ENCODE data around the gene CDH4. TPM values are rescaled to one million over a fixed set of nuclear protein-coding genes. Genes with fewer than 3 reads are reported as not detected.

CDH4 gene
- total RNA-seq, 1 experiment from 2014 or later = not detected

- Histone ChIP-seq H3K9ac (ENCODE audit: low read length) (no peak overlapping the region), H3K9me3 (ENCODE audit: low read length) (no peaks in the 10 kb centered on the region), H3K36me3 (ENCODE audit: insufficient read depth, low read length) (no peaks in the 10 kb centered on the region), H3K27ac (ENCODE audit: low read length) (no peak overlapping the region), H3K4me1 (ENCODE audit: low read length) (no peaks in the 10 kb centered on the region), H3K79me2 (ENCODE audit: low read length) (no peaks in the 10 kb centered on the region), H3K9me2 (replicated peaks; ENCODE audit: insufficient read depth, low read length) (no peaks in the 10 kb centered on the region), H3K27me3 (ENCODE audit: low read length) (no peaks in the 10 kb centered on the region), H3K4me2 (ENCODE audit: low read depth, low read length, poor library complexity, severe bottlenecking) (no peak overlapping the region), H4K20me1 (ENCODE audit: insufficient read depth, low read depth, low read length) (peaks cover 37% of the 10 kb centered on the region; the same call in 1 of the 2 replicates), H2AFZ (ENCODE audit: low read length) (no peak overlapping the region), H3K4me3 (ENCODE audit: low read length) (no peak overlapping the region)
- DNase-seq = no peak
Measured at GRCh38 chr20:61806995-61807394, 554.9 kb downstream of the CDH4 start.

- Histone ChIP-seq H3K4me3 (ENCODE audit: low read length) (no peak overlapping the region), H3K4me2 (ENCODE audit: low read depth, low read length, poor library complexity, severe bottlenecking) (no peak overlapping the region), H3K9me2 (replicated peaks; ENCODE audit: insufficient read depth, low read length) (no peaks in the 10 kb centered on the region), H3K4me1 (ENCODE audit: low read length) (no peaks in the 10 kb centered on the region), H3K9me3 (ENCODE audit: low read length) (no peaks in the 10 kb centered on the region), H3K36me3 (ENCODE audit: insufficient read depth, low read length) (no peaks in the 10 kb centered on the region), H4K20me1 (ENCODE audit: insufficient read depth, low read depth, low read length) (peaks cover 36% of the 10 kb centered on the region; the same call in 1 of the 2 replicates), H3K79me2 (ENCODE audit: low read length) (no peaks in the 10 kb centered on the region), H2AFZ (ENCODE audit: low read length) (no peak overlapping the region), H3K27me3 (ENCODE audit: low read length) (no peaks in the 10 kb centered on the region), H3K27ac (ENCODE audit: low read length) (no peak overlapping the region), H3K9ac (ENCODE audit: low read length) (no peak overlapping the region)
- no peak for DNase-seq
Measured at GRCh38 chr20:61807471-61808160, 555.6 kb downstream of the CDH4 start.

GRCh38 chr20:61808447-61808846 lies 556.4 kb downstream of the CDH4 start:
- no peak overlapping the region for H3K27ac ChIP-seq (ENCODE audit: low read length)
- H3K79me2 ChIP-seq (ENCODE audit: low read length) = no peaks in the 10 kb centered on the region
- no peak overlapping the region for H3K4me3 ChIP-seq (ENCODE audit: low read length)
- no peaks in the 10 kb centered on the region for H3K36me3 ChIP-seq (ENCODE audit: insufficient read depth, low read length)
- no peak overlapping the region for H3K9ac ChIP-seq (ENCODE audit: low read length)
- H3K4me1 ChIP-seq (ENCODE audit: low read length) = no peaks in the 10 kb centered on the region
- no peak for DNase-seq
- H2AFZ ChIP-seq (ENCODE audit: low read length) = no peak overlapping the region
- no peaks in the 10 kb centered on the region for H3K9me3 ChIP-seq (ENCODE audit: low read length)
- H3K27me3 ChIP-seq (ENCODE audit: low read length) = no peaks in the 10 kb centered on the region
- H3K9me2 ChIP-seq (replicated peaks; ENCODE audit: insufficient read depth, low read length) = no peaks in the 10 kb centered on the region
- H3K4me2 ChIP-seq (ENCODE audit: low read depth, low read length, poor library complexity, severe bottlenecking) = no peak overlapping the region
- H4K20me1 ChIP-seq (ENCODE audit: insufficient read depth, low read depth, low read length) = peaks cover 41% of the 10 kb centered on the region; the same call in 1 of the 2 replicates

GRCh38 chr20:61809006-61809770 lies 557.1 kb downstream of the CDH4 start:
- Histone ChIP-seq H3K4me2 (ENCODE audit: low read depth, low read length, poor library complexity, severe bottlenecking) (no peak overlapping the region), H3K9ac (ENCODE audit: low read length) (no peak overlapping the region), H3K27me3 (ENCODE audit: low read length) (no peaks in the 10 kb centered on the region), H4K20me1 (ENCODE audit: insufficient read depth, low read depth, low read length) (peaks cover 34% of the 10 kb centered on the region; the same call in 1 of the 2 replicates), H3K4me3 (ENCODE audit: low read length) (no peak overlapping the region), H3K9me3 (ENCODE audit: low read length) (no peaks in the 10 kb centered on the region), H3K79me2 (ENCODE audit: low read length) (no peaks in the 10 kb centered on the region), H3K27ac (ENCODE audit: low read length) (no peak overlapping the region), H3K4me1 (ENCODE audit: low read length) (no peaks in the 10 kb centered on the region), H3K9me2 (replicated peaks; ENCODE audit: insufficient read depth, low read length) (no peaks in the 10 kb centered on the region), H2AFZ (ENCODE audit: low read length) (no peak overlapping the region), H3K36me3 (ENCODE audit: insufficient read depth, low read length) (no peaks in the 10 kb centered on the region)
- DNase-seq = no peak

GRCh38 chr20:61810066-61810737 lies 558.1 kb downstream of the CDH4 start:
- no peak for DNase-seq
- Histone ChIP-seq H3K36me3 (ENCODE audit: insufficient read depth, low read length) (no peaks in the 10 kb centered on the region), H3K27ac (ENCODE audit: low read length) (no peak overlapping the region), H3K79me2 (ENCODE audit: low read length) (no peaks in the 10 kb centered on the region), H3K9me2 (replicated peaks; ENCODE audit: insufficient read depth, low read length) (no peaks in the 10 kb centered on the region), H3K4me1 (ENCODE audit: low read length) (no peaks in the 10 kb centered on the region), H3K9ac (ENCODE audit: low read length) (no peak overlapping the region), H3K4me3 (ENCODE audit: low read length) (no peak overlapping the region), H2AFZ (ENCODE audit: low read length) (no peak overlapping the region), H3K9me3 (ENCODE audit: low read length) (no peaks in the 10 kb centered on the region), H4K20me1 (ENCODE audit: insufficient read depth, low read depth, low read length) (peaks cover 32% of the 10 kb centered on the region; the same call in 1 of the 2 replicates), H3K27me3 (ENCODE audit: low read length) (no peaks in the 10 kb centered on the region), H3K4me2 (ENCODE audit: low read depth, low read length, poor library complexity, severe bottlenecking) (no peak overlapping the region)

- H3K27me3 ChIP-seq (ENCODE audit: low read length) = no peaks in the 10 kb centered on the region
- peaks cover 32% of the 10 kb centered on the region; the same call in 1 of the 2 replicates for H4K20me1 ChIP-seq (ENCODE audit: insufficient read depth, low read depth, low read length)
- H3K4me2 ChIP-seq (ENCODE audit: low read depth, low read length, poor library complexity, severe bottlenecking) = no peak overlapping the region
- no peaks in the 10 kb centered on the region for H3K9me3 ChIP-seq (ENCODE audit: low read length)
- H3K4me1 ChIP-seq (ENCODE audit: low read length) = peaks cover 4% of the 10 kb centered on the region
- no peaks in the 10 kb centered on the region for H3K9me2 ChIP-seq (replicated peaks; ENCODE audit: insufficient read depth, low read length)
- H3K9ac ChIP-seq (ENCODE audit: low read length) = no peak overlapping the region
- no peak overlapping the region for H2AFZ ChIP-seq (ENCODE audit: low read length)
- H3K79me2 ChIP-seq (ENCODE audit: low read length) = no peaks in the 10 kb centered on the region
- H3K36me3 ChIP-seq (ENCODE audit: insufficient read depth, low read length) = no peaks in the 10 kb centered on the region
- DNase-seq = no peak
- H3K27ac ChIP-seq (ENCODE audit: low read length) = no peak overlapping the region
- H3K4me3 ChIP-seq (ENCODE audit: low read length) = no peak overlapping the region
Measured at GRCh38 chr20:61810738-61811135, 558.7 kb downstream of the CDH4 start.

GRCh38 chr20:61811166-61811565 lies 559.1 kb downstream of the CDH4 start:
- Histone ChIP-seq H3K36me3 (ENCODE audit: insufficient read depth, low read length) (no peaks in the 10 kb centered on the region), H3K9me3 (ENCODE audit: low read length) (no peaks in the 10 kb centered on the region), H3K27me3 (ENCODE audit: low read length) (no peaks in the 10 kb centered on the region), H3K4me1 (ENCODE audit: low read length) (peaks cover 7% of the 10 kb centered on the region), H4K20me1 (ENCODE audit: insufficient read depth, low read depth, low read length) (peaks cover 30% of the 10 kb centered on the region; the same call in 1 of the 2 replicates), H3K4me2 (ENCODE audit: low read depth, low read length, poor library complexity, severe bottlenecking) (no peak overlapping the region), H2AFZ (ENCODE audit: low read length) (no peak overlapping the region), H3K9ac (ENCODE audit: low read length) (no peak overlapping the region), H3K9me2 (replicated peaks; ENCODE audit: insufficient read depth, low read length) (no peaks in the 10 kb centered on the region), H3K79me2 (ENCODE audit: low read length) (no peaks in the 10 kb centered on the region), H3K27ac (ENCODE audit: low read length) (no peak overlapping the region), H3K4me3 (ENCODE audit: low read length) (no peak overlapping the region)
- no peak for DNase-seq

All from Karpas-422 (cell line).